IMR-90 (cell line): Measurements from ENCODE around the gene ST3GAL4. TPM values are rescaled to one million over a fixed set of nuclear protein-coding genes. Genes with fewer than 3 reads are reported as not detected.

ENCODE experiments used
- ATAC-seq: fragments of 200-7000 bp; cut with Tn5 transposase; 2 replicates; pipeline ENCODE4 v1.9.1; 2020; ENCODE audit warnings: low read depth, mild to moderate bottlenecking, moderate library complexity
- BruUV-seq: library from RNA; stranded (reverse); fragments of 400-500 nt; replicated peaks from 2 replicates; lab custom pipeline; 2021; lab: Mats Ljungman, UMichigan
- CTCF ChIA-PET: fragments of 300-600 bp; formaldehyde crosslinking; extraction: SDS; loops from one replicate; lab custom pipeline; 2021; ENCODE audit warnings: antibody characterized with exemption; lab: Yijun Ruan, JAX
- POLR2A ChIA-PET: fragments of 300-600 bp; sonication (Branson Sonifier 250); formaldehyde crosslinking; loops from one replicate; lab custom pipeline; 2022; ENCODE audit warnings: antibody characterized with exemption; ENCODE audit not compliant: unreplicated experiment; lab: Charles Lee
- DNase-seq: peaks from one replicate; pipeline ENCODE4 v3.0.0; 2013
- H2AFZ ChIP-seq: replicated peaks from 2 replicates; pipeline ENCODE3; 2013; ENCODE audit warnings: low read length, mild to moderate bottlenecking; ENCODE audit not compliant: poor library complexity
- H2AK5ac ChIP-seq: 2 replicates; pipeline ENCODE4 v1.6.1; 2013; ENCODE audit warnings: low read depth, low read length, inconsistent platforms
- H2AK9ac ChIP-seq: replicated peaks from 2 replicates; pipeline ENCODE3; 2013; ENCODE audit warnings: mild to moderate bottlenecking, low read depth, low read length, moderate library complexity; ENCODE audit not compliant: poor library complexity
- H2BK120ac ChIP-seq: 2 replicates; pipeline ENCODE4 v1.6.1; 2013; ENCODE audit warnings: low read depth, low read length, inconsistent platforms
- H2BK15ac ChIP-seq: 3 replicates; pipeline ENCODE4 v1.6.1; 2013; ENCODE audit warnings: low read depth, low read length, inconsistent platforms
- H2BK20ac ChIP-seq: 2 replicates; pipeline ENCODE4 v1.6.1; 2013; ENCODE audit warnings: low read depth, mild to moderate bottlenecking, inconsistent platforms, low read length, moderate library complexity
- H2BK5ac ChIP-seq: 2 replicates; pipeline ENCODE4 v1.6.1; 2013; ENCODE audit warnings: mild to moderate bottlenecking, low read depth, low read length, inconsistent platforms; ENCODE audit not compliant: poor library complexity, severe bottlenecking
- H3K14ac ChIP-seq: replicated peaks from 2 replicates; pipeline ENCODE4 v1.6.1; 2013; ENCODE audit warnings: low read depth, low read length, inconsistent platforms
- H3K18ac ChIP-seq: 2 replicates; pipeline ENCODE4 v1.6.1; 2013; ENCODE audit warnings: low read depth, low read length, control low read depth
- H3K23ac ChIP-seq: 2 replicates; pipeline ENCODE4 v1.6.1; 2013; ENCODE audit warnings: low read depth, low read length, inconsistent platforms
- H3K27ac ChIP-seq: 2 replicates; pipeline ENCODE4 v1.5.1; 2013; ENCODE audit warnings: mild to moderate bottlenecking, control low read depth, low read length; ENCODE audit not compliant: insufficient read depth
- H3K27me3 ChIP-seq: 2 replicates; pipeline ENCODE4 v1.6.1; 2013; ENCODE audit warnings: low read length; ENCODE audit not compliant: control insufficient read depth, insufficient read depth
- H3K36me3 ChIP-seq: 2 replicates; pipeline ENCODE4 v1.6.1; 2013; ENCODE audit warnings: low read length, mixed read lengths; ENCODE audit not compliant: control insufficient read depth, insufficient read depth
- H3K4ac ChIP-seq: 2 replicates; pipeline ENCODE4 v1.6.1; 2013; ENCODE audit warnings: low read depth, low read length, inconsistent platforms
- H3K4me1 ChIP-seq: 2 replicates; pipeline ENCODE4 v1.6.1; 2013; ENCODE audit warnings: low read length, mixed read lengths; ENCODE audit not compliant: control insufficient read depth, insufficient read depth
- H3K4me2 ChIP-seq: 2 replicates; pipeline ENCODE4 v1.6.1; 2013; ENCODE audit warnings: low read depth, mild to moderate bottlenecking, control low read depth, low read length, moderate library complexity
- H3K4me3 ChIP-seq: 2 replicates; pipeline ENCODE4 v1.5.1; 2013; ENCODE audit warnings: low read depth, mild to moderate bottlenecking, control low read depth, low read length, moderate library complexity; ENCODE audit not compliant: insufficient read depth
- H3K56ac ChIP-seq: 2 replicates; pipeline ENCODE4 v1.6.1; 2013; ENCODE audit warnings: low read length, inconsistent platforms; ENCODE audit not compliant: insufficient read depth; ENCODE audit errors: extremely low read depth
- H3K79me1 ChIP-seq, 2 experiments: 2 replicates each; pipeline ENCODE4 v1.6.1; 2013; ENCODE audit warnings: low read length in 2 of 2, inconsistent platforms in 1 of 2, low read depth in 1 of 2
- H3K9ac ChIP-seq: 2 replicates; pipeline ENCODE4 v1.6.1; 2013; ENCODE audit warnings: low read depth, low read length, control low read depth
- H3K9me1 ChIP-seq: 2 replicates; pipeline ENCODE4 v1.6.1; 2013; ENCODE audit warnings: low read length, inconsistent platforms; ENCODE audit not compliant: insufficient read depth
- H3K9me3 ChIP-seq: 2 replicates; pipeline ENCODE4 v1.6.1; 2013; ENCODE audit warnings: low read length; ENCODE audit not compliant: control insufficient read depth, insufficient read depth
- H4K20me1 ChIP-seq: 2 replicates; pipeline ENCODE4 v1.6.1; 2013; ENCODE audit warnings: low read length, inconsistent platforms; ENCODE audit not compliant: insufficient read depth
- H4K5ac ChIP-seq: 2 replicates; pipeline ENCODE4 v1.6.1; 2013; ENCODE audit warnings: mild to moderate bottlenecking, low read depth, low read length, control low read depth
- H4K8ac ChIP-seq, 2 experiments: 2 replicates each; pipeline ENCODE4 v1.6.1; 2013; ENCODE audit warnings: low read depth in 2 of 2, low read length in 2 of 2, control low read depth in 1 of 2, inconsistent platforms in 1 of 2
- H4K91ac ChIP-seq: 2 replicates; pipeline ENCODE4 v1.6.1; 2013; ENCODE audit warnings: low read depth, low read length, inconsistent platforms; ENCODE audit not compliant: insufficient read depth
- BHLHE40 ChIP-seq: fragments of 150-350 bp; IDR thresholded peaks from 2 replicates; pipeline ENCODE4 v1.6.1; 2016; ENCODE audit warnings: mild to moderate bottlenecking, low read depth, low read length
- CEBPB ChIP-seq: IDR thresholded peaks from 2 replicates; pipeline ENCODE4 v1.6.1; 2012; ENCODE audit warnings: low read depth, low read length, improper control_type of control experiment
- CHD1 ChIP-seq: IDR thresholded peaks from 2 replicates; pipeline ENCODE4 v1.6.1; 2012; ENCODE audit warnings: low read depth, low read length, improper control_type of control experiment
- ELK1 ChIP-seq: fragments of 150-350 bp; IDR thresholded peaks from 2 replicates; pipeline ENCODE4 v1.6.1; 2016; ENCODE audit warnings: low read depth, mild to moderate bottlenecking, low read length, moderate library complexity, borderline replicate concordance
- FOS ChIP-seq: fragments of 150-350 bp; IDR thresholded peaks from 2 replicates; pipeline ENCODE4 v1.6.1; 2016; ENCODE audit warnings: low read depth, low read length
- MAFK ChIP-seq: IDR thresholded peaks from 2 replicates; pipeline ENCODE4 v1.6.1; 2012; ENCODE audit warnings: low read depth, low read length, improper control_type of control experiment
- MAZ ChIP-seq: IDR thresholded peaks from 2 replicates; pipeline ENCODE4 v1.6.1; 2012; ENCODE audit warnings: low read depth, mild to moderate bottlenecking, low read length, improper control_type of control experiment, moderate library complexity, borderline replicate concordance
- MXI1 ChIP-seq: IDR thresholded peaks from 2 replicates; pipeline ENCODE4 v1.6.1; 2012; ENCODE audit warnings: low read depth, mild to moderate bottlenecking, low read length, moderate library complexity, borderline replicate concordance
- NFE2L2 ChIP-seq: fragments of 150-350 bp; IDR thresholded peaks from 2 replicates; pipeline ENCODE4 v1.6.1; 2016; ENCODE audit warnings: low read depth, mild to moderate bottlenecking, low read length
- POLR2A ChIP-seq: IDR thresholded peaks from 2 replicates; pipeline ENCODE4 v1.6.1; 2012; ENCODE audit warnings: mild to moderate bottlenecking, low read depth, low read length
- RAD21 ChIP-seq: IDR thresholded peaks from 2 replicates; pipeline ENCODE4 v1.6.1; 2012; ENCODE audit warnings: low read length, improper control_type of control experiment
- RCOR1 ChIP-seq: IDR thresholded peaks from 2 replicates; pipeline ENCODE4 v1.6.1; 2012; ENCODE audit warnings: mild to moderate bottlenecking, low read length, improper control_type of control experiment; ENCODE audit not compliant: insufficient replicate concordance
- RFX5 ChIP-seq: IDR thresholded peaks from 2 replicates; pipeline ENCODE4 v1.8.0; 2012; ENCODE audit warnings: low read depth, mild to moderate bottlenecking, low read length, moderate library complexity
- SMC3 ChIP-seq: fragments of 150-350 bp; IDR thresholded peaks from 2 replicates; pipeline ENCODE4 v1.6.1; 2016; ENCODE audit warnings: low read depth, mild to moderate bottlenecking, antibody characterized with exemption, low read length, moderate library complexity
- USF2 ChIP-seq: fragments of 150-350 bp; IDR thresholded peaks from 2 replicates; pipeline ENCODE4 v1.6.1; 2017; ENCODE audit warnings: mild to moderate bottlenecking, antibody characterized with exemption, low read length, low read depth
- WGBS, 2 experiments: methylation state at CpG; one replicate each; pipeline versions ENCODE4 v1.1.5 to v1.1.7; 2013; ENCODE audit warnings: missing lambda C conversion rate in 2 of 2; ENCODE audit not compliant: insufficient read length in 1 of 2; ENCODE audit errors: extremely low coverage in 2 of 2; 5-methylcytosine and 5-hydroxymethylcytosine counted together
- dilution Hi-C: fragments of 300-500 bp; cut with HindIII; formaldehyde crosslinking; loops from one replicate; pipeline ENCODE4 v1.14.3; 2018; ENCODE audit warnings: low sequenced_read_pairs; ENCODE audit not compliant: unreplicated experiment
- in situ Hi-C: fragments of 300-500 bp; cut with MboI; formaldehyde crosslinking; loops from 3 replicates; pipeline ENCODE4 v1.14.3; 2019; ENCODE audit warnings: low sequenced_read_pairs, inconsistent platforms, mixed read lengths
- intact Hi-C: fragments of 100-400 bp; cut with micrococcal nuclease; formaldehyde crosslinking; loops from 2 replicates; pipeline ENCODE4 v1.10.0; 2022
- polyA plus RNA-seq, 3 experiments: library from polyadenylated mRNA; depleted of rRNA; stranded (reverse); fragments of >200 nt; gene quantifications; 2 replicates each; pipeline ENCODE4 v1.2.3, GENCODE V29; 2012; ENCODE audit warnings: low replicate concordance in 1 of 3
- total RNA-seq: library from RNA; depleted of rRNA; stranded (reverse); fragments of >200 nt; gene quantifications from 2 replicates; pipeline ENCODE4 v1.2.3, GENCODE V29; 2012
- TF ChIP-seq, protein P1 (sequence below): conservative IDR thresholded peaks from 2 replicates; pipeline ENCODE4 v1.5.1; 2012; ENCODE audit warnings: mild to moderate bottlenecking, low read depth, low read length, improper control_type of control experiment

Gene ST3GAL4
- total and polyA plus RNA-seq, 2 of the 4 experiments (the other 2 are of a cell fraction), result 17.0 to 19.7 TPM

- in situ Hi-C loops, result loop anchor here (25.0 kb wide), 2 partner anchors 555 to 1605 kb away; no protein-coding TSS in a partner anchor
- Histone ChIP-seq H2AFZ (peak overlapping the region; percentile 94), H2BK15ac (peak overlapping the region; percentile 79; the same call in 2 of the 3 replicates), H2AK9ac (peak overlapping the region; percentile 97), H3K4me1 (peaks cover 12% of the 10 kb centered on the region), H3K27me3 (no peaks in the 10 kb centered on the region), H2BK5ac (peak overlapping the region; percentile 91), H3K36me3 (no peaks in the 10 kb centered on the region), H4K5ac (peak overlapping the region; percentile 68; the same call in 1 of the 2 replicates), H3K27ac (peak overlapping the region; percentile 45), H3K4me2 (no peak overlapping the region), H3K14ac (peak overlapping the region; percentile 88), H3K9ac (no peak overlapping the region; the same call in 1 of the 2 replicates), H3K4ac (peak overlapping the region; percentile 93), H4K20me1 (no peaks in the 10 kb centered on the region), H3K9me3 (no peaks in the 10 kb centered on the region), H3K18ac (peak overlapping the region; percentile 38), H4K8ac (peak overlapping the region; percentile 44 to 88), H3K79me1 (no peaks in the 10 kb centered on the region), H2AK5ac (peak overlapping the region; percentile 91; the same call in 1 of the 2 replicates), H4K91ac (peak overlapping the region; percentile 95), H3K9me1 (peaks cover 19% of the 10 kb centered on the region), H3K23ac (peak overlapping the region; percentile 80; the same call in 1 of the 2 replicates), H3K4me3 (no peak overlapping the region), H2BK20ac (peak overlapping the region; percentile 84), H2BK120ac (peak overlapping the region; percentile 96), H3K56ac (peak overlapping the region; percentile 11; the same call in 1 of the 2 replicates)
- intact Hi-C loops, result no loop called here
- no peak for TF ChIP-seq MXI1
- no peak for TF ChIP-seq CEBPB
- TF ChIP-seq NFE2L2, result no peak
- TF ChIP-seq, protein P1, sequence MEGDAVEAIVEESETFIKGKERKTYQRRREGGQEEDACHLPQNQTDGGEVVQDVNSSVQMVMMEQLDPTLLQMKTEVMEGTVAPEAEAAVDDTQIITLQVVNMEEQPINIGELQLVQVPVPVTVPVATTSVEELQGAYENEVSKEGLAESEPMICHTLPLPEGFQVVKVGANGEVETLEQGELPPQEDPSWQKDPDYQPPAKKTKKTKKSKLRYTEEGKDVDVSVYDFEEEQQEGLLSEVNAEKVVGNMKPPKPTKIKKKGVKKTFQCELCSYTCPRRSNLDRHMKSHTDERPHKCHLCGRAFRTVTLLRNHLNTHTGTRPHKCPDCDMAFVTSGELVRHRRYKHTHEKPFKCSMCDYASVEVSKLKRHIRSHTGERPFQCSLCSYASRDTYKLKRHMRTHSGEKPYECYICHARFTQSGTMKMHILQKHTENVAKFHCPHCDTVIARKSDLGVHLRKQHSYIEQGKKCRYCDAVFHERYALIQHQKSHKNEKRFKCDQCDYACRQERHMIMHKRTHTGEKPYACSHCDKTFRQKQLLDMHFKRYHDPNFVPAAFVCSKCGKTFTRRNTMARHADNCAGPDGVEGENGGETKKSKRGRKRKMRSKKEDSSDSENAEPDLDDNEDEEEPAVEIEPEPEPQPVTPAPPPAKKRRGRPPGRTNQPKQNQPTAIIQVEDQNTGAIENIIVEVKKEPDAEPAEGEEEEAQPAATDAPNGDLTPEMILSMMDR, result no peak
- no peak for TF ChIP-seq MAZ
- no peak for TF ChIP-seq MAFK
- no peak for TF ChIP-seq BHLHE40
- no peak for TF ChIP-seq FOS
- no peak for TF ChIP-seq RFX5
- no peak for TF ChIP-seq POLR2A
- TF ChIP-seq CHD1, result no peak
- TF ChIP-seq SMC3, result no peak
- no peak for TF ChIP-seq RCOR1
- TF ChIP-seq ELK1, result no peak
- no peak for TF ChIP-seq RAD21
- no peak for TF ChIP-seq USF2
- dilution Hi-C loops, result no loop called here
- ATAC-seq (peak; percentile 41), DNase-seq (no peak)
- CTCF ChIA-PET, result interaction anchor here (1.1 to 2.0 kb wide), 4 partner anchors 9 to 120 kb away, joined by 3 to 14 read pairs (median 4); no protein-coding TSS in a partner anchor
- POLR2A ChIA-PET, result no interaction called here
- no CpG with 5 or more reads among the region's 3 CpGs for WGBS, 2 experiments
- BruUV-seq, result no TSS peak
Observed at GRCh38 chr11:126432065-126432461, 76.6 kb downstream of the ST3GAL4 start.
